GM18507 (cell line): ENCODE results near the gene NFATC1.

Experiments
- DNase-seq: peaks from one replicate; pipeline ENCODE4 v3.0.0; 2011; ENCODE audit warnings: low read depth; ENCODE audit not compliant: insufficient read length; ENCODE audit errors: extremely low spot score
- FAIRE-seq: peaks from 2 replicates; lab custom pipeline; 2011; peaks lifted over from hg19 to GRCh38; lab: Jason Lieb, UNC

The NFATC1 gene

DNA sequence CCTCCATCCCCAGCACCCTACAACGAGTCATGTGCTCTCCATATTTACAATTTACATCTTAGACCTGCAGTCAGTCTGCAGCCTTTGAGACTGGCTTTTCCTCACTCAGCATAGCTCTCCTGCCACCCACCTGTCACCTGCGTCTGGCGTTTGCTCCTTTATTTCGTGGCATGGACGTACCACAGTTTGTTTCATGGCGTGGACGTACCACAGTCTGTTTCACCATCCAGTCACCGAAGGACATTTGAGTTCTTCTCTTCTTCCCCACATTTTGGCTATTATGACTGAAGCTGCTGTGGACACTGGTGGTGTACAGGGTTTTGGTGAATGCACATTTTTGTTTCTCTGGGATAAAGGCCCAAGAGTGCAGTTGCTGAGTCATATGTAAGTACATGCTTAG, 142.0 kb downstream of the NFATC1 start:
- no peak for FAIRE-seq
- DNase-seq: no peak

GRCh38 chr18:79538635-79539034, 142.9 kb downstream of the NFATC1 start:
- DNase-seq (no peak), FAIRE-seq (no peak)

- no peak for DNase-seq
- no peak for FAIRE-seq
Measured at GRCh38 chr18:79540161-79540903, 144.6 kb downstream of the NFATC1 start.

DNA sequence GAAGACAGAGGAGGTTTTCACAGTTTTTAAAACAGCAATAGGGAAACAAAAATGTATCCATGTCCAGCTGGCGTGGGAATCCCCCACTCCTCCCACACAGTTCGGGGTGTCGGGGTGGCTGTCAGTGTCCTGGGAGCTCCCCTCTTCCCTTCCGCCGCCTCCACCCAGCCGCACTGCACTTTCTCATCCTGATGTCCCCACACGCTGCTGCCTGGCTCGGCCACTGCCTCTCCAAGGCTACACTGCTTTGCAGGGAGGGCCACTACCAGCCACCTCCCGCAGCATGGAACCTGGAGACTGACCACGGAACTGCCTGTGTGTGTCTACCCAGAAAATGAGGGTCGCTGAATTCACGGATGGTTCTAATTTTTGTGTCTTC, 145.2 kb downstream of the NFATC1 start:
- FAIRE-seq: no peak

DNA sequence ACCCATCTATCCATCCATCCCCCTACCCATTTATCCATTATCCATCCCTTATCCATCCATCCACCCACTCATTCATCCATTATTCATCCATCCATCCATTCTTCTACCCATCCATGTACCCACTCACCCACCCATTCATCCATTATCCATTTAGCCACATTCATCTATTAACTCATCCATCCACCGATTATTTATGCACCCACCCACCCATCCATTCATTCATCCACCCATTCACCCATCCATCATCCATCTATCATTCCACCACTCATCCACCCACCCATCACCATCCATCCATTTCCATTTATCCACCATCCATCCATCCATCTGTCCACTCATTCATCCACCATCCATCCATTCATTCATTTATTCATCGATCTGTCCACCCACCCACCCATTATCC, 146.5 kb downstream of the NFATC1 start:
- DNase-seq: no peak
- no peak for FAIRE-seq

More for the DNA sequence above, 145.2 kb downstream of the NFATC1 start:
- DNase-seq: no peak

DNA sequence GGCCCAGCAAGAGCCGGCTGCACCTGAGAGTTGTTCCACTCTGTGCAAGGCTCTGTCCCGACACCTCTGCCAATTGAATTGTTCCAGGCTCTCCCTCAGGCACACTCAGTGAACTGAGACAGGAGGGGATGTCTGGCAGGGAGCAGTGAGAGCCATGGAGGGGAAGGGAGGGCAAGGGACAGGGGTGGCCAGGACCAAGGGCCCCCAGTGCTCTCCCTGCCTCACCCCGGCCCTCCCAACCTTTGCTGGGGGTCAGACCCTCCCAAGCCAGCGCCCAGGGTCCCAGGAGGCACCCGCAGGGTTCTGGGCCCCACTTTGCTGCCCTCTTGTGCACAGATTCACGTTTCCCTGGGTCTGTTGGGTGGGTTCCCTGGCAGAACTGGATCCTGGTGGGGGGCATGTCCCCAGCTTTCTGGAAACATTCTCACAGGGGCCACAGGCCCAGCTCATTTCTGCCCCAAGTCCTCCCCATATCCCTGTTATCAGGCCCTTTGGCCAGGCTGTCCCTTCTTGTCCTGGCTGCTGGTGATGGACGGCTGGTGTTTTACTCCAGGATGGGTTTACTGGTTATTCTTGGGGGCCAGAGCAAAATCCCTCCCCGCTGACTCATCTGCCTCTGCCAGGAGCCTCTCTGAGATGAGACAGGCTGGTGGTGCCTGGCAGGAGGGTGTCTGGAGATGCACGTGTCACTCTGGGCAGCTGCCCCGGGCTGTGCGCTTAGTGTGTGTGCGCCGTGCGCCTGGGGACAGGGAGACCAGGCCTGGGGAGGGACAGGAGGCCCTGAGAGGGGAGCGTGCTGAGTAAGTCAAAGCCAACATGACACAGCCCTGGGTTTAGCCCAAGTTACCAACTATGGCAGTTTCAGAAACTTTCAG, 147.4 kb downstream of the NFATC1 start:
- DNase-seq: no peak
- FAIRE-seq: no peak

GRCh38 chr18:79543861-79544385, 148.2 kb downstream of the NFATC1 start:
- FAIRE-seq (no peak), DNase-seq (no peak)

- DNase-seq: no peak
- no peak for FAIRE-seq
Measured at GRCh38 chr18:79544386-79544963, 148.7 kb downstream of the NFATC1 start.

GRCh38 chr18:79545255-79545654, 149.5 kb downstream of the NFATC1 start:
- DNase-seq (no peak), FAIRE-seq (no peak)

GRCh38 chr18:79545736-79546171, 150.0 kb downstream of the NFATC1 start:
- DNase-seq: no peak
- no peak for FAIRE-seq

GRCh38 chr18:79546781-79547272, 151.1 kb downstream of the NFATC1 start:
- DNase-seq (no peak), FAIRE-seq (no peak)

GRCh38 chr18:79547413-79548076, 151.8 kb downstream of the NFATC1 start:
- DNase-seq (no peak), FAIRE-seq (no peak)

DNA sequence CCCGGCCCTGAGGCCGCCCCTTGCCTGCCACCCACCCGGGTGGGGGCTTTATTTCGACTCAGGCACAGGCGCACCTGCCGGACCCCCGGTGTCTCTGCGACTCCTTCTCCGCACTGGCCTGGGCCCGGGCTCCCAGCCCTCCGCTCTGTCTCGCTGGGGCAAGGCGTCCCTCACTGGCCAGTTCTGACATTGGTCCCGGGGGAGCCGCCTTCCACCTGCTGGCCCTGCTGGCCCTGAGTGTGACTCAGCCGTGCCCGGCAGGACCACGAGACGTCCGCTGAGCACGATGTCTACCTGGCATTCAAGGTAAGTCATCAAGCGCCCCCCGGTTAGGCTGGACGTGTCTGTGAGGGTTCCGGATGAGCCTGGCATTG, 152.3 kb downstream of the NFATC1 start:
- FAIRE-seq: no peak
- no peak for DNase-seq

DNA sequence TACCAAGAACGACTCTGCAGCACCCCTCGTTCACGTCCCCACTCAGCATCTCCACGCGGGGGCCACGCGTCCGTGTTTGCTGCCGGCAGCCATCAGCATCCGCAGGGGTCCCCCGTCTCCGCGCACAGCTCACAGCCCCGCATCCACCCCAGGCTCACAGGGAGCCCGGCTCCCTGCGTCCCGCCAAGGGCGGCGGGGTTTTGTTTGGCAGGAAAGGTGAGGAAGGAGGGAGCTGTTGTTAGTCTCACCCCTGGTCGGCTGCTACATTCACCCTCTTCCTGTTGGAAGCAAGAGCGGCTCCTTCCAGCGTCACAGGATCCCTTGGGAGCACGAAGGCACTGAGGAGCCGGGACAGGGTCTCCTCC, 152.9 kb downstream of the NFATC1 start:
- FAIRE-seq: no peak
- no peak for DNase-seq

DNA sequence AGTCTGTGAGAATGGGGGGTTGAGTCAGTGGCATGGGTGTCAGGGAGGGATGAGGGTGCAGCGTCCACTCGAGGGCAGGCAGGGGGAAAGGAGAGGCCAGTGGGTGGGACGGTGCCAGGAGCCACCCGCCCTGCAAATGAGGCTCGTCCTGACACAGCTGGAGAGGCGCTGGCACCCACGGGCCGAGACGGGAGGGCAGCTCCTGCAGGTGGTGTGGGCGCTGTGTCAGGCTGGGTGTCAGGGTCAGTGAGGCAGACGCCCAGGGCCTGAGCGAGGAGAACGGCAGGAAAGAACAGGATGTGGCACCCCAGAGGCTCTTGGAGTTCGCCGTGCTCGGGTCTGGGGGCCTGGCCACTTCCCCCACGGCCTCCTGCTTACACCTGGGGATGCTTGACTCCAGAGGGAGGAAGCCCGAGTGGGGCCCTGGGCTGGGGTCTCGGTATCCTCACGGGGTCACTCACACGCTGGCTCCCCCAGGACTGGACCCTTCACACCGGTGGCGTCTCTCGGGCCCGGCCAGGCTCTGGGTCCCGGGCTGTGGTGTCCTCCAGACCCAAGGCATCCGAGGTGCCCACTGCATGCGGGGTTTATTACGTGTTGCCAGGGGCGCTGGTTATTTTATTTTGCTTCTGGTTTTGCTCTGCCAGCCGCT, 153.4 kb downstream of the NFATC1 start:
- FAIRE-seq (no peak), DNase-seq (no peak)

DNA sequence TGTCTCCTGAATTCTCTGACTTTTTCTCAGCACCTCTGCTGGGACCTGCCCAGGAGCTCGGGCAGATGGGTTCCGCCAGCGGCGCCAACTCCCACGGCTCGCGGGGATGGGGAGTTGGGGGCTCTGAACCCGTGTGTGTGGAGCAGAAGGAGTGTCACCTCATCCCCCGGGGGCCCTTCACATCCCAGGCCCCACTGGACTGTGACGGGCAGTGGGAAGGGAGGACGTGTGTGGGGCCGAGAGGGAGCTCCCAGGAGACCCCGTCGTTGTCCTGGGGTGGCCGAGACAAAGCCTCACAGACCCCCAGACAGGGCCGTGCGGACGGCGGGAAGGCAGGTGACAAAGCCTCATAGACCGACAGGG, 153.9 kb downstream of the NFATC1 start:
- DNase-seq: no peak
- FAIRE-seq: no peak

DNA sequence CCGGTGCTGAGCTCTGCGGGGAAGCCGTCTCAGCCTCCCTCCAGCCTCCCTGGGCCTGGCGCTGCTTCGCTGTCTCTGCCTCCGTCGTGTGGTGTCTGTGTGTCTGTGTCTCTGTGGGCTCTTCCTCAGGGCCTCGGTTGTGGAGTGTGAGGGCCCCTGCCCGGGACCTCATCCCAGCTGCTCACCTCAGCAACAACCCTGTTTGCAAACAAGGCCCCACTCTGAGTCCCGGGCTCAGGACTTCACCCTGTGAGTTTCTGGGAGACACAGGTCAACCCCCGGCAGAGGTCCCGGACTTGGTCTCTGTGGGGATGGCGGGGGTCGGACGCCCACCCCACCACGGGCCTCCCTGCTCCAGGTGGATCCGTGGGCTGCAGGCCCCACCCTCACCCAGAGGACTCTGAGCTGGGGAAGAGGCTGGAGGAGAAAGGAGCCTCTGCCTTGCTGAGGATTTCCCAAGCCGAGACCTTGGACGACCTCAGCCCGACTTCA, 156.5 kb downstream of the NFATC1 start:
- no peak for FAIRE-seq
- DNase-seq: no peak

GRCh38 chr18:79552696-79553095, 157.0 kb downstream of the NFATC1 start:
- FAIRE-seq: no peak
- DNase-seq: no peak

GRCh38 chr18:79553154-79553553, 157.4 kb downstream of the NFATC1 start:
- FAIRE-seq: no peak
- no peak for DNase-seq
